A549 (cell line): ENCODE measurements around the gene SLC29A4.

Source experiments
- EP300 ChIP-seq, 2 experiments: fragments of >200 bp; sonication (Bioruptor Twin); formaldehyde crosslinking; IDR thresholded peaks; 2 replicates in 1 of 2; 3 replicates in 1 of 2; pipeline ENCODE4 v1.6.1; 2016 to 2017
- ESRRA ChIP-seq: fragments of 150-350 bp; IDR thresholded peaks from 2 replicates; pipeline ENCODE4 v1.6.1; 2014; ENCODE audit warnings: mild to moderate bottlenecking, low read length, borderline replicate concordance
- JUN ChIP-seq, 2 experiments: fragments of >200 bp; sonication (Bioruptor Twin); formaldehyde crosslinking; IDR thresholded peaks; 2 replicates in 1 of 2; 3 replicates in 1 of 2; pipeline ENCODE4 v1.6.1; 2016 to 2017
- POLR2A ChIP-seq: IDR thresholded peaks from 2 replicates; pipeline ENCODE4 v1.6.1; 2012; ENCODE audit warnings: mild to moderate bottlenecking, low read length
- POLR2AphosphoS2 ChIP-seq: conservative IDR thresholded peaks from 2 replicates; pipeline ENCODE4 v1.6.1; 2012; ENCODE audit warnings: low read length, improper control_type of control experiment, inconsistent platforms
- RAD21 ChIP-seq, 2 experiments: fragments of >200 bp in 1 of 2; sonication (Bioruptor Twin) in 1 of 2; formaldehyde crosslinking in 1 of 2; IDR thresholded peaks in 1 of 2; conservative IDR thresholded peaks in 1 of 2; 2 replicates in 1 of 2; 3 replicates in 1 of 2; pipeline ENCODE4 v1.6.1; 2012 to 2018; ENCODE audit warnings: inconsistent platforms in 1 of 2
- REST ChIP-seq: fragments of 200-600 bp; sonication (generic); IDR thresholded peaks from 2 replicates; pipeline ENCODE4 v1.6.1; 2016; ENCODE audit warnings: antibody characterized with exemption, mild to moderate bottlenecking, moderate library complexity
- TF ChIP-seq, protein P1 (sequence below): fragments of >200 bp; sonication (Bioruptor Twin); formaldehyde crosslinking; IDR thresholded peaks from 3 replicates; pipeline ENCODE4 v1.5.1; 2016
- TF ChIP-seq, protein P2 (sequence below): IDR thresholded peaks from 2 replicates; pipeline ENCODE4 v1.6.1; 2012; ENCODE audit warnings: low read depth, borderline replicate concordance

DNA sequence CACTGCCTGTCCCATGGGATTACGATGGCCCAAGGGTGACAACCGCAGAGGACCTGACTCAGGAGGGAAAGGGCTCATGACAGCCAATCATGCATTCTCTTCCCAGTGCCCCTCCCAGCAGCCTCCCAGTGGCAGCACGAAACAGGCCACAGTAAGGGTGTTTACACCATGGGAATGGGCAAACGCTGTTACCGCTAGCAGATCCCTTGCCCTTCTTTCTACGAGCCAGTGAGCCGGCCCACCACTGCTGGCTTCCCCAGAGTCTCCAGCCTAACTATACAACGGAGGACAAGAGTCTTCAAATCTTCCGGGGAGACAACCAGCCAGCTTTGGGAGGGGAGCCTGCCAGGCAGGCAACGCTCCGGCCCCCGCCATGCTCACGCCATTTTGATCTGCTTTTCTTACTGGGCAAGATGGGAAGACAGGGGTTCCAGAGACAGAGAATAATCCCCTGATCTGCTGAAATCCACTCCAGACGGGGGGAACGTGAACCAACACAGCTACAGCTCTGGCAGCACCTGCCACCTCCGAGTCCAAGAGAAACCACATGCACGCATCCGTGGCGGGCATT, 69.8 kb downstream of the SLC29A4 start:
- TF ChIP-seq POLR2AphosphoS2, result no peak
- TF ChIP-seq, protein P1, sequence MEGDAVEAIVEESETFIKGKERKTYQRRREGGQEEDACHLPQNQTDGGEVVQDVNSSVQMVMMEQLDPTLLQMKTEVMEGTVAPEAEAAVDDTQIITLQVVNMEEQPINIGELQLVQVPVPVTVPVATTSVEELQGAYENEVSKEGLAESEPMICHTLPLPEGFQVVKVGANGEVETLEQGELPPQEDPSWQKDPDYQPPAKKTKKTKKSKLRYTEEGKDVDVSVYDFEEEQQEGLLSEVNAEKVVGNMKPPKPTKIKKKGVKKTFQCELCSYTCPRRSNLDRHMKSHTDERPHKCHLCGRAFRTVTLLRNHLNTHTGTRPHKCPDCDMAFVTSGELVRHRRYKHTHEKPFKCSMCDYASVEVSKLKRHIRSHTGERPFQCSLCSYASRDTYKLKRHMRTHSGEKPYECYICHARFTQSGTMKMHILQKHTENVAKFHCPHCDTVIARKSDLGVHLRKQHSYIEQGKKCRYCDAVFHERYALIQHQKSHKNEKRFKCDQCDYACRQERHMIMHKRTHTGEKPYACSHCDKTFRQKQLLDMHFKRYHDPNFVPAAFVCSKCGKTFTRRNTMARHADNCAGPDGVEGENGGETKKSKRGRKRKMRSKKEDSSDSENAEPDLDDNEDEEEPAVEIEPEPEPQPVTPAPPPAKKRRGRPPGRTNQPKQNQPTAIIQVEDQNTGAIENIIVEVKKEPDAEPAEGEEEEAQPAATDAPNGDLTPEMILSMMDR, result no peak
- no peak for TF ChIP-seq EP300 (IDR thresholded peaks at IDR 0.05)
- no peak for TF ChIP-seq REST
- no peak for TF ChIP-seq POLR2A
- TF ChIP-seq, protein P2, sequence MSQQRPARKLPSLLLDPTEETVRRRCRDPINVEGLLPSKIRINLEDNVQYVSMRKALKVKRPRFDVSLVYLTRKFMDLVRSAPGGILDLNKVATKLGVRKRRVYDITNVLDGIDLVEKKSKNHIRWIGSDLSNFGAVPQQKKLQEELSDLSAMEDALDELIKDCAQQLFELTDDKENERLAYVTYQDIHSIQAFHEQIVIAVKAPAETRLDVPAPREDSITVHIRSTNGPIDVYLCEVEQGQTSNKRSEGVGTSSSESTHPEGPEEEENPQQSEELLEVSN, result no peak
- TF ChIP-seq JUN (IDR thresholded peaks at IDR 0.05), result no peak
- no peak for TF ChIP-seq ESRRA
- TF ChIP-seq RAD21 (conservative IDR thresholded peaks at IDR 0.05 in 1 of 2, IDR thresholded peaks at IDR 0.05 in 1 of 2), result no peak
